Measurements from ENCODE around the gene C4orf50. TPM values are rescaled to one million over a fixed set of nuclear protein-coding genes. Genes with fewer than 3 reads are reported as not detected.

The C4orf50 gene
- total RNA-seq, 2 donors from 2014 or later = 0.13 TPM; not detected in 1

GRCh38 chr4:6062133-6062532, 43.9 kb upstream of the C4orf50 start:
- intact Hi-C loops (cut with DNase I) = no loop called here
- no peak for DNase-seq
- Histone ChIP-seq H3K9me3 (no peaks in the 10 kb centered on the region), H3K27me3 (no peaks in the 10 kb centered on the region), H3K36me3 (no peaks in the 10 kb centered on the region), H3K9ac (ENCODE audit: low read depth in 2 of 2, low read length in 2 of 2) (no peak overlapping the region), H3K4me3 (no peak overlapping the region), H3K27ac (no peak overlapping the region), H3K4me1 (no peaks in the 10 kb centered on the region)
- TF ChIP-seq CTCF (IDR thresholded peaks at IDR 0.05) = no peak

GRCh38 chr4:6059375-6059805, 41.2 kb upstream of the C4orf50 start:
- H3K27ac ChIP-seq = no peak overlapping the region
- DNase-seq = no peak
- no peaks in the 10 kb centered on the region for H3K4me1 ChIP-seq
- no peaks in the 10 kb centered on the region for H3K9me3 ChIP-seq
- H3K27me3 ChIP-seq = no peaks in the 10 kb centered on the region
- H3K9ac ChIP-seq (ENCODE audit: low read depth in 2 of 2, low read length in 2 of 2) = no peak overlapping the region
- no peak for TF ChIP-seq CTCF (IDR thresholded peaks at IDR 0.05)
- no peaks in the 10 kb centered on the region for H3K36me3 ChIP-seq
- intact Hi-C loops (cut with DNase I) = no loop called here
- no peak overlapping the region for H3K4me3 ChIP-seq

- no peak overlapping the region for H3K9ac ChIP-seq (ENCODE audit: low read depth in 2 of 2, low read length in 2 of 2)
- no peaks in the 10 kb centered on the region for H3K4me1 ChIP-seq
- no peak overlapping the region for H3K27ac ChIP-seq
- H3K9me3 ChIP-seq = no peaks in the 10 kb centered on the region
- no peak for TF ChIP-seq CTCF (IDR thresholded peaks at IDR 0.05)
- no peaks in the 10 kb centered on the region for H3K27me3 ChIP-seq
- H3K4me3 ChIP-seq = no peak overlapping the region
- H3K36me3 ChIP-seq = no peaks in the 10 kb centered on the region
- intact Hi-C loops (cut with DNase I) = no loop called here
- no peak for DNase-seq
These were observed 40.5 kb upstream of the C4orf50 start for GRCh38 chr4:6058531-6059374.

- Histone ChIP-seq H3K4me1 (no peaks in the 10 kb centered on the region), H3K9me3 (no peaks in the 10 kb centered on the region), H3K36me3 (no peaks in the 10 kb centered on the region), H3K27ac (no peak overlapping the region), H3K9ac (ENCODE audit: low read depth in 2 of 2, low read length in 2 of 2) (no peak overlapping the region), H3K4me3 (no peak overlapping the region), H3K27me3 (no peaks in the 10 kb centered on the region)
- intact Hi-C loops (cut with DNase I) = no loop called here
- no peak for TF ChIP-seq CTCF (IDR thresholded peaks at IDR 0.05)
- DNase-seq = no peak
These were observed 38.9 kb upstream of the C4orf50 start for GRCh38 chr4:6056976-6057766.

- no peak for DNase-seq
- Histone ChIP-seq H3K9ac (ENCODE audit: low read depth in 2 of 2, low read length in 2 of 2) (no peak overlapping the region), H3K27me3 (no peaks in the 10 kb centered on the region), H3K36me3 (no peaks in the 10 kb centered on the region), H3K27ac (no peak overlapping the region), H3K4me1 (no peaks in the 10 kb centered on the region), H3K4me3 (no peak overlapping the region), H3K9me3 (no peaks in the 10 kb centered on the region)
- no peak for TF ChIP-seq CTCF (IDR thresholded peaks at IDR 0.05)
- intact Hi-C loops (cut with DNase I) = no loop called here
These were observed 37.2 kb upstream of the C4orf50 start for GRCh38 chr4:6055436-6055835.

Data from colonic mucosa (tissue), 4 donors.